Kidney (tissue), 14 donors: ENCODE measurements around the gene NUDT16L1. TPM values are rescaled to one million over a fixed set of nuclear protein-coding genes. Genes with fewer than 3 reads are reported as not detected.

Experiments used
- DNase-seq, 5 donors: peaks; one replicate each; pipeline ENCODE4 v3.0.0-alpha.2; 2013 to 2020
- FAIRE-seq: peaks from 2 replicates; lab custom pipeline; 2012; peaks lifted over from hg19 to GRCh38; lab: Jason Lieb, UNC
- H3K27ac ChIP-seq, 2 donors: one replicate each; pipeline ENCODE4 v1.7.0; 2013; ENCODE audit warnings: low read depth in 2 of 2, low read length in 2 of 2, inconsistent platforms in 1 of 2
- H3K27me3 ChIP-seq: one replicate; pipeline ENCODE4 v1.7.1; 2013; ENCODE audit warnings: low read length, inconsistent platforms; ENCODE audit not compliant: control insufficient read depth, insufficient read depth
- H3K36me3 ChIP-seq, 3 donors: one replicate each; pipeline versions ENCODE4 v1.7.0 to v1.7.1; 2013; ENCODE audit warnings: low read length in 3 of 3, control low read depth in 1 of 3, inconsistent platforms in 1 of 3; ENCODE audit not compliant: insufficient read depth in 3 of 3, control insufficient read depth in 2 of 3
- H3K4me1 ChIP-seq, 3 donors: one replicate each; pipeline versions ENCODE4 v1.7.0 to v1.7.1; 2013; ENCODE audit warnings: low read length in 3 of 3, inconsistent platforms in 1 of 3, low read depth in 1 of 3; ENCODE audit not compliant: control insufficient read depth in 2 of 3, insufficient read depth in 2 of 3
- H3K4me3 ChIP-seq, 3 donors: one replicate each; pipeline versions ENCODE4 v1.7.0 to v1.8.1; 2013; ENCODE audit warnings: low read length in 3 of 3, control low read depth in 1 of 3, inconsistent platforms in 1 of 3
- H3K9ac ChIP-seq, 3 donors: one replicate each; pipeline versions ENCODE4 v1.7.0 to v1.7.1; 2013; ENCODE audit warnings: low read length in 3 of 3, control low read depth in 1 of 3, inconsistent platforms in 1 of 3
- H3K9me3 ChIP-seq, 3 donors: one replicate each; pipeline versions ENCODE4 v1.7.0 to v1.7.1; 2013; ENCODE audit warnings: low read length in 3 of 3, control low read depth in 1 of 3, inconsistent platforms in 1 of 3; ENCODE audit not compliant: control insufficient read depth in 2 of 3, insufficient read depth in 1 of 3
- CTCF ChIP-seq: IDR thresholded peaks from 3 replicates; pipeline ENCODE4 v1.5.1; 2012; ENCODE audit warnings: mild to moderate bottlenecking, moderate library complexity, borderline replicate concordance; ENCODE audit not compliant: insufficient read depth; ENCODE audit errors: extremely low read depth
- intact Hi-C: fragments of 100-400 bp; cut with DNase I; formaldehyde crosslinking; loops from one replicate; pipeline ENCODE4 v1.11.1; 2022
- polyA plus RNA-seq: library from polyadenylated mRNA; stranded (reverse); fragments of 350-450 nt; fragmentation: Illumina TruSeq; extraction: RNeasy Lipid Tissue Mini Kit (QIAGEN cat#74804); gene quantifications from one replicate; pipeline ENCODE4 v1.2.3, GENCODE V29; 2014; ENCODE audit warnings: low read depth, low replicate concordance; ENCODE audit not compliant: insufficient read depth
- total RNA-seq: library from RNA; stranded (reverse); fragmentation: NEBNext Ultra II Directional; extraction: Animal tissue kit (Norgen Biotek cat#: 25700); gene quantifications from one replicate; pipeline ENCODE4 v1.2.1, GENCODE V29; 2021
- donor health status: control.
- donor health status: control.
- donor health status: control.
- donor health status: control.
- donor health status: control.
- donor health status: DM: yes; HTN: yes; CAD: no.
- donor health status: Normal renal cell carcinoma (clear cell type).

NUDT16L1 gene
- total and polyA plus RNA-seq, 2 donors from 2014 or later: 30.6 to 69.4 TPM

GRCh38 chr16:4704491-4704890, 11.1 kb downstream of the NUDT16L1 start:
- Histone ChIP-seq H3K36me3 (peaks cover 5 to 15% (median 6%) of the 10 kb centered on the region in 3 donors), H3K4me3 (no peak overlapping the region), H3K9ac (peak overlapping the region in 1 of 3 donors; percentile 26), H3K27ac (peak overlapping the region; percentile 73 to 82), H3K4me1 (peaks cover 0 to 35% (median 25%) of the 10 kb centered on the region in 3 donors), H3K9me3 (no peaks in the 10 kb centered on the region), H3K27me3 (no peaks in the 10 kb centered on the region)
- DNase-seq: peak in 1 of 5 donors; percentile 47
- intact Hi-C loops: no loop called here
- FAIRE-seq: no peak
- TF ChIP-seq CTCF: no peak

- Histone ChIP-seq H3K27ac (peak overlapping the region in 1 of 2 donors; percentile 39), H3K9me3 (no peaks in the 10 kb centered on the region), H3K27me3 (no peaks in the 10 kb centered on the region), H3K4me3 (no peak overlapping the region), H3K4me1 (peaks cover 0 to 35% (median 25%) of the 10 kb centered on the region in 3 donors), H3K9ac (no peak overlapping the region), H3K36me3 (peaks cover 5 to 12% (median 5%) of the 10 kb centered on the region in 3 donors)
- intact Hi-C loops: no loop called here
- no peak for TF ChIP-seq CTCF
- peak in 1 of 5 donors; percentile 51 for DNase-seq
- FAIRE-seq: no peak
Observed at GRCh38 chr16:4704913-4705312, 11.6 kb downstream of the NUDT16L1 start.

GRCh38 chr16:4706871-4707270, 13.5 kb downstream of the NUDT16L1 start:
- no peak for TF ChIP-seq CTCF
- H3K4me3 ChIP-seq: no peak overlapping the region
- H3K36me3 ChIP-seq: peaks cover 0 to 4% (median 0%) of the 10 kb centered on the region in 3 donors
- no peak overlapping the region for H3K27ac ChIP-seq
- peaks cover 0 to 32% (median 23%) of the 10 kb centered on the region in 3 donors for H3K4me1 ChIP-seq
- no peaks in the 10 kb centered on the region for H3K9me3 ChIP-seq
- intact Hi-C loops: no loop called here
- peak in 1 of 5 donors; percentile 43 for DNase-seq
- H3K27me3 ChIP-seq: no peaks in the 10 kb centered on the region
- no peak overlapping the region for H3K9ac ChIP-seq
- FAIRE-seq: no peak

- DNase-seq (no peak), FAIRE-seq (no peak)
- Histone ChIP-seq H3K27ac (no peak overlapping the region), H3K9ac (no peak overlapping the region), H3K36me3 (peaks cover 4 to 11% (median 5%) of the 10 kb centered on the region in 3 donors), H3K9me3 (no peaks in the 10 kb centered on the region), H3K27me3 (no peaks in the 10 kb centered on the region), H3K4me3 (no peak overlapping the region), H3K4me1 (peaks cover 0 to 11% (median 8%) of the 10 kb centered on the region in 3 donors)
- intact Hi-C loops: no loop called here
- TF ChIP-seq CTCF: no peak
Observed at GRCh38 chr16:4709481-4709880, 16.1 kb downstream of the NUDT16L1 start.
